Measurements from ENCODE around the gene SPECC1L. TPM values are rescaled to one million over a fixed set of nuclear protein-coding genes. Genes with fewer than 3 reads are reported as not detected.

The SPECC1L gene
- total and polyA plus RNA-seq, 2 experiments from 2014 or later, result 21.1 to 34.0 TPM

GRCh38 chr22:24319451-24319850 is 48.8 kb downstream of the SPECC1L start:
- Histone ChIP-seq H3K27ac (no peak overlapping the region), H3K79me2 (ENCODE audit: insufficient read depth) (peaks cover 32% of the 10 kb centered on the region), H3K36me3 (ENCODE audit: low read depth) (peaks cover 44% of the 10 kb centered on the region), H2AFZ (no peak overlapping the region), H3K9me2 (ENCODE audit: insufficient read depth) (no peaks in the 10 kb centered on the region), H3K4me1 (ENCODE audit: insufficient read depth) (peaks cover 8% of the 10 kb centered on the region), H3F3A (ENCODE audit: insufficient read depth) (peaks cover 16% of the 10 kb centered on the region), H3K9ac (no peak overlapping the region), H3K4me2 (ENCODE audit: unreplicated experiment) (no peak overlapping the region), H3K27me3 (replicated peaks; ENCODE audit: insufficient read depth) (no peaks in the 10 kb centered on the region), H3K9me3 (ENCODE audit: low read depth) (no peaks in the 10 kb centered on the region), H4K20me1 (ENCODE audit: insufficient read depth) (no peaks in the 10 kb centered on the region), H3K4me3 (no peak overlapping the region)
- no peak for TF ChIP-seq EZH2phosphoT487 (IDR thresholded peaks at IDR 0.05; ENCODE audit: insufficient read depth, low read depth)
- TF ChIP-seq EZH2 (IDR thresholded peaks at IDR 0.05; ENCODE audit: insufficient read depth, poor library complexity, severe bottlenecking), result no peak
- in situ Hi-C loops (cut with MboI), result no loop called here
- 97 to 98% methylated on average over 3 of the region's 3 CpGs for WGBS, 2 experiments (ENCODE audit: low coverage in 1 of 2, low lambda C conversion rate in 2 of 2, missing lambda C conversion rate in 2 of 2)
- DNase-seq, result no peak

GRCh38 chr22:24321999-24322398 is 51.4 kb downstream of the SPECC1L start:
- no peak overlapping the region for H3K9ac ChIP-seq
- H3K9me3 ChIP-seq (ENCODE audit: low read depth), result no peaks in the 10 kb centered on the region
- H4K20me1 ChIP-seq (ENCODE audit: insufficient read depth), result no peaks in the 10 kb centered on the region
- in situ Hi-C loops (cut with MboI), result loop anchor here (10.0 kb wide), 1 partner anchor 193 kb away; no protein-coding TSS in a partner anchor
- 93 to 96% methylated on average over 13 of the region's 13 CpGs for WGBS, 2 experiments (ENCODE audit: low coverage in 1 of 2, low lambda C conversion rate in 2 of 2, missing lambda C conversion rate in 2 of 2)
- peaks cover 25% of the 10 kb centered on the region; the same call in 1 of the 2 replicates for H3K79me2 ChIP-seq (ENCODE audit: insufficient read depth)
- H3K27ac ChIP-seq, result no peak overlapping the region
- no peak for TF ChIP-seq EZH2phosphoT487 (IDR thresholded peaks at IDR 0.05; ENCODE audit: insufficient read depth, low read depth)
- TF ChIP-seq EZH2 (IDR thresholded peaks at IDR 0.05; ENCODE audit: insufficient read depth, poor library complexity, severe bottlenecking), result no peak
- H3F3A ChIP-seq (ENCODE audit: insufficient read depth), result peaks cover 33% of the 10 kb centered on the region
- no peaks in the 10 kb centered on the region for H3K27me3 ChIP-seq (replicated peaks; ENCODE audit: insufficient read depth)
- no peak for DNase-seq
- no peak overlapping the region for H3K4me3 ChIP-seq
- H3K36me3 ChIP-seq (ENCODE audit: low read depth), result peaks cover 41% of the 10 kb centered on the region; the same call in 1 of the 2 replicates
- H2AFZ ChIP-seq, result no peak overlapping the region
- H3K4me2 ChIP-seq (ENCODE audit: unreplicated experiment), result no peak overlapping the region
- H3K4me1 ChIP-seq (ENCODE audit: insufficient read depth), result peaks cover 16% of the 10 kb centered on the region
- H3K9me2 ChIP-seq (ENCODE audit: insufficient read depth), result no peaks in the 10 kb centered on the region

GRCh38 chr22:24322522-24322921 is 51.9 kb downstream of the SPECC1L start:
- Histone ChIP-seq H4K20me1 (ENCODE audit: insufficient read depth) (no peaks in the 10 kb centered on the region), H3K9me2 (ENCODE audit: insufficient read depth) (no peaks in the 10 kb centered on the region), H3K9me3 (ENCODE audit: low read depth) (no peaks in the 10 kb centered on the region), H3K27ac (no peak overlapping the region), H3K4me3 (no peak overlapping the region), H3K4me1 (ENCODE audit: insufficient read depth) (peaks cover 16% of the 10 kb centered on the region), H3K36me3 (ENCODE audit: low read depth) (peaks cover 42% of the 10 kb centered on the region; the same call in 1 of the 2 replicates), H2AFZ (no peak overlapping the region), H3K27me3 (replicated peaks; ENCODE audit: insufficient read depth) (no peaks in the 10 kb centered on the region), H3F3A (ENCODE audit: insufficient read depth) (peaks cover 33% of the 10 kb centered on the region), H3K9ac (0 out of 2 replicates have a peak overlapping the region, but pooled peaks have one; percentile 25), H3K4me2 (ENCODE audit: unreplicated experiment) (peak overlapping the region; percentile 4), H3K79me2 (ENCODE audit: insufficient read depth) (peaks cover 28% of the 10 kb centered on the region)
- peak; percentile 50 for DNase-seq
- 39 to 42% methylated on average over 6 of the region's 6 CpGs for WGBS, 2 experiments (ENCODE audit: low coverage in 1 of 2, low lambda C conversion rate in 2 of 2, missing lambda C conversion rate in 2 of 2)
- in situ Hi-C loops (cut with MboI), result loop anchor here (10.0 kb wide), 1 partner anchor 192 kb away; no protein-coding TSS in a partner anchor
- TF ChIP-seq EZH2 (IDR thresholded peaks at IDR 0.05; ENCODE audit: insufficient read depth, poor library complexity, severe bottlenecking) (no peak), EZH2phosphoT487 (IDR thresholded peaks at IDR 0.05; ENCODE audit: insufficient read depth, low read depth) (no peak)

- H3K36me3 ChIP-seq (ENCODE audit: low read depth), result peaks cover 47% of the 10 kb centered on the region; the same call in 1 of the 2 replicates
- no peak overlapping the region for H3K27ac ChIP-seq
- 95 to 100% methylated on average over 2 of the region's 2 CpGs for WGBS, 2 experiments (ENCODE audit: low coverage in 1 of 2, low lambda C conversion rate in 2 of 2, missing lambda C conversion rate in 2 of 2)
- H3K9me2 ChIP-seq (ENCODE audit: insufficient read depth), result no peaks in the 10 kb centered on the region
- peaks cover 16% of the 10 kb centered on the region for H3K4me1 ChIP-seq (ENCODE audit: insufficient read depth)
- H3K9ac ChIP-seq, result no peak overlapping the region
- no peaks in the 10 kb centered on the region for H3K27me3 ChIP-seq (replicated peaks; ENCODE audit: insufficient read depth)
- no peak for DNase-seq
- no peaks in the 10 kb centered on the region for H3K9me3 ChIP-seq (ENCODE audit: low read depth)
- peaks cover 33% of the 10 kb centered on the region for H3F3A ChIP-seq (ENCODE audit: insufficient read depth)
- no peaks in the 10 kb centered on the region for H4K20me1 ChIP-seq (ENCODE audit: insufficient read depth)
- H3K4me3 ChIP-seq, result no peak overlapping the region
- in situ Hi-C loops (cut with MboI), result loop anchor here (10.0 kb wide), 1 partner anchor 192 kb away; no protein-coding TSS in a partner anchor
- no peak overlapping the region for H3K4me2 ChIP-seq (ENCODE audit: unreplicated experiment)
- H2AFZ ChIP-seq, result no peak overlapping the region
- TF ChIP-seq EZH2 (IDR thresholded peaks at IDR 0.05; ENCODE audit: insufficient read depth, poor library complexity, severe bottlenecking) (no peak), EZH2phosphoT487 (IDR thresholded peaks at IDR 0.05; ENCODE audit: insufficient read depth, low read depth) (no peak)
- peaks cover 33% of the 10 kb centered on the region for H3K79me2 ChIP-seq (ENCODE audit: insufficient read depth)
Measured at GRCh38 chr22:24323233-24323632, 52.6 kb downstream of the SPECC1L start.

Measured in GM23248 (cell line).